Endodermal cell (in vitro differentiated cells): ENCODE data around the gene FXN. TPM values are rescaled to one million over a fixed set of nuclear protein-coding genes. Genes with fewer than 3 reads are reported as not detected.
A peak's percentile ranks its signal among the peaks of the same experiment; 100 is the strongest.

Experiments used
- DNase-seq: peaks from one replicate; pipeline ENCODE4 v3.0.0-alpha.2; 2017
- H3K27ac ChIP-seq: 2 replicates; pipeline ENCODE4 v1.5.1; 2013; ENCODE audit warnings: mild to moderate bottlenecking, low read depth, low read length, moderate library complexity
- H3K27me3 ChIP-seq: 2 replicates; pipeline ENCODE4 v1.6.1; 2013; ENCODE audit warnings: mild to moderate bottlenecking, low read length, moderate library complexity; ENCODE audit not compliant: insufficient read depth, control insufficient read depth, poor library complexity, severe bottlenecking
- H3K36me3 ChIP-seq: 2 replicates; pipeline ENCODE4 v1.7.0; 2013; ENCODE audit warnings: mild to moderate bottlenecking, low read length, moderate library complexity; ENCODE audit not compliant: control insufficient read depth, insufficient read depth
- H3K4me1 ChIP-seq: one replicate; pipeline ENCODE4 v1.7.0; 2013; ENCODE audit warnings: low read length; ENCODE audit not compliant: control insufficient read depth, insufficient read depth
- H3K4me3 ChIP-seq: 2 replicates; pipeline ENCODE4 v1.5.1; 2013; ENCODE audit warnings: mild to moderate bottlenecking, low read length, moderate library complexity
- H3K9ac ChIP-seq: 2 replicates; pipeline ENCODE4 v1.6.1; 2013; ENCODE audit warnings: mild to moderate bottlenecking, low read length, moderate library complexity; ENCODE audit not compliant: poor library complexity, severe bottlenecking; ENCODE audit errors: extremely low read depth
- H3K9me3 ChIP-seq: 2 replicates; pipeline ENCODE4 v1.6.1; 2013; ENCODE audit warnings: mild to moderate bottlenecking, low read length, moderate library complexity; ENCODE audit not compliant: control insufficient read depth
- H3K27ac Mint-ChIP-seq: 2 replicates; pipeline ENCODE4 v1.8.0; 2020; ENCODE audit warnings: mixed read lengths
- H3K27me3 Mint-ChIP-seq: 2 replicates; pipeline ENCODE4 v1.8.0; 2021; ENCODE audit warnings: mild to moderate bottlenecking, mixed read lengths; ENCODE audit not compliant: insufficient read depth
- H3K36me3 Mint-ChIP-seq: 2 replicates; pipeline ENCODE4 v1.8.0; 2020; ENCODE audit warnings: low read depth, mixed read lengths
- H3K4me1 Mint-ChIP-seq: 2 replicates; pipeline ENCODE4 v1.8.0; 2020; ENCODE audit warnings: mixed read lengths
- H3K4me3 Mint-ChIP-seq: 2 replicates; pipeline ENCODE4 v1.8.0; 2020; ENCODE audit warnings: mild to moderate bottlenecking, moderate library complexity, mixed read lengths
- H3K9me3 Mint-ChIP-seq: 2 replicates; pipeline ENCODE4 v1.8.0; 2020; ENCODE audit warnings: mild to moderate bottlenecking, mixed read lengths
- CTCF ChIP-seq: fragments of 200-600 bp; sonication (generic); conservative IDR thresholded peaks from 2 replicates; pipeline ENCODE4 v1.5.0; 2021; ENCODE audit warnings: antibody characterized with exemption, mild to moderate bottlenecking
- WGBS, 2 experiments: methylation state at CpG; one replicate each; pipeline versions ENCODE4 v1.1.5 to v1.1.7; 2013; ENCODE audit warnings: missing lambda C conversion rate in 2 of 2, mixed read lengths in 1 of 2; ENCODE audit not compliant: insufficient coverage in 1 of 2, insufficient read length in 1 of 2; 5-methylcytosine and 5-hydroxymethylcytosine counted together
- total RNA-seq, 2 donors: library from RNA; stranded (reverse); fragmentation: NEBNext Ultra II Directional in 1 of 2; extraction: Animal tissue kit (Norgen Biotek cat#: 25700) in 1 of 2; gene quantifications; 2 replicates in 1 of 2; 3 replicates in 1 of 2; pipeline ENCODE4 v1.2.1, GENCODE V29; 2021

Gene FXN
- total RNA-seq, 2 donors from 2014 or later: 33.0 to 34.1 TPM

GRCh38 chr9:69019808-69020207, 15.7 kb upstream of the FXN start:
- no peak overlapping the region for H3K27ac Mint-ChIP-seq
- peaks cover 17% of the 10 kb centered on the region for H3K4me1 Mint-ChIP-seq
- no peaks in the 10 kb centered on the region for H3K4me1 ChIP-seq
- no peaks in the 10 kb centered on the region for H3K27me3 Mint-ChIP-seq
- H3K9me3 Mint-ChIP-seq: no peaks in the 10 kb centered on the region
- no peak for DNase-seq
- no peaks in the 10 kb centered on the region for H3K36me3 Mint-ChIP-seq
- H3K4me3 Mint-ChIP-seq: no peak overlapping the region
- no peaks in the 10 kb centered on the region for H3K27me3 ChIP-seq
- no peak for TF ChIP-seq CTCF
- H3K36me3 ChIP-seq: no peaks in the 10 kb centered on the region
- WGBS, 2 experiments: 85 to 100% methylated on average over 1 to 3 of the region's 3 CpGs
- H3K9me3 ChIP-seq: no peaks in the 10 kb centered on the region
- no peak overlapping the region for H3K27ac ChIP-seq
- H3K9ac ChIP-seq: no peak overlapping the region
- H3K4me3 ChIP-seq: no peak overlapping the region

GRCh38 chr9:69020301-69021145, 15.0 kb upstream of the FXN start:
- Mint-ChIP-seq H3K4me1 (peaks cover 16% of the 10 kb centered on the region), H3K9me3 (no peaks in the 10 kb centered on the region), H3K36me3 (no peaks in the 10 kb centered on the region), H3K4me3 (no peak overlapping the region), H3K27me3 (no peaks in the 10 kb centered on the region), H3K27ac (no peak overlapping the region)
- WGBS, 2 experiments: 89 to 97% methylated on average over 6 to 8 of the region's 8 CpGs
- no peaks in the 10 kb centered on the region for H3K27me3 ChIP-seq
- H3K36me3 ChIP-seq: no peaks in the 10 kb centered on the region
- no peak overlapping the region for H3K4me3 ChIP-seq
- H3K9ac ChIP-seq: no peak overlapping the region
- DNase-seq: no peak
- no peak overlapping the region for H3K27ac ChIP-seq
- H3K4me1 ChIP-seq: no peaks in the 10 kb centered on the region
- no peaks in the 10 kb centered on the region for H3K9me3 ChIP-seq
- no peak for TF ChIP-seq CTCF

- WGBS, 2 experiments: 81 to 86% methylated on average over 3 to 7 of the region's 7 CpGs
- H3K27me3 ChIP-seq: no peaks in the 10 kb centered on the region
- no peaks in the 10 kb centered on the region for H3K9me3 ChIP-seq
- Mint-ChIP-seq H3K9me3 (no peaks in the 10 kb centered on the region), H3K4me1 (peaks cover 4% of the 10 kb centered on the region), H3K4me3 (no peak overlapping the region), H3K27ac (no peak overlapping the region), H3K36me3 (no peaks in the 10 kb centered on the region), H3K27me3 (no peaks in the 10 kb centered on the region)
- no peak overlapping the region for H3K27ac ChIP-seq
- H3K4me1 ChIP-seq: no peaks in the 10 kb centered on the region
- H3K4me3 ChIP-seq: no peak overlapping the region
- H3K9ac ChIP-seq: no peak overlapping the region
- TF ChIP-seq CTCF: no peak
- no peaks in the 10 kb centered on the region for H3K36me3 ChIP-seq
- DNase-seq: peak; percentile 75
Measured at GRCh38 chr9:69023650-69024049, 11.9 kb upstream of the FXN start.
